Urothelium cell line (cell line): ENCODE measurements around the gene C2orf15.
A peak's percentile ranks its signal among the peaks of the same experiment; 100 is the strongest.
"Not testable (repeated sequence)": the region's sequence is repeated elsewhere in the genome, so short reads cannot be mapped to it uniquely, and the experiment has no call there.

ENCODE experiments used
- DNase-seq: peaks from one replicate; pipeline ENCODE4 v3.0.0; 2011; ENCODE audit warnings: low spot score, mixed read lengths
- FAIRE-seq: peaks from 2 replicates; lab custom pipeline; 2011; peaks lifted over from hg19 to GRCh38; lab: Jason Lieb, UNC

Gene C2orf15

DNA sequence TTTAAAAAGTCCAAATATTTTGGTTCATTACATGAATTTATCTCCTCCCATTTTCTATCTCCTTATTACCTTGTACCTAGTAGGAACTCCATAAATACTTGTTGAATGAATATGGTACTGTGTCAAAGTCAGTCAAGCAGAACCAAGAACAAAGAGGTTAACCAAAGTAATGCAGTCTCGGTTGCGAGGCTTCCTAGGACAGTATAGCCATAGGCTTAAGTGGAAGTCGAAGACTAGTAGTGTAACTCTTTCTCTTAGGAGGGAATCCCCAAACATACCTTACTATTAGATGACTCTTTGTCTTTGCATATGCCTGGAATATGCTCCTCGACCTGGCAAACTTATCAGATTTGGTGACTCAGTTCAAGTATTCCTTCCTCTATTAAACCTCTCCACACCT, 18.1 kb downstream of the C2orf15 start:
- DNase-seq (no peak), FAIRE-seq (no peak)

GRCh38 chr2:99166218-99166617, 24.7 kb downstream of the C2orf15 start:
- DNase-seq (no peak), FAIRE-seq (no peak)

GRCh38 chr2:99169534-99169933, 28.0 kb downstream of the C2orf15 start:
- no peak for DNase-seq
- FAIRE-seq, result no peak

DNA sequence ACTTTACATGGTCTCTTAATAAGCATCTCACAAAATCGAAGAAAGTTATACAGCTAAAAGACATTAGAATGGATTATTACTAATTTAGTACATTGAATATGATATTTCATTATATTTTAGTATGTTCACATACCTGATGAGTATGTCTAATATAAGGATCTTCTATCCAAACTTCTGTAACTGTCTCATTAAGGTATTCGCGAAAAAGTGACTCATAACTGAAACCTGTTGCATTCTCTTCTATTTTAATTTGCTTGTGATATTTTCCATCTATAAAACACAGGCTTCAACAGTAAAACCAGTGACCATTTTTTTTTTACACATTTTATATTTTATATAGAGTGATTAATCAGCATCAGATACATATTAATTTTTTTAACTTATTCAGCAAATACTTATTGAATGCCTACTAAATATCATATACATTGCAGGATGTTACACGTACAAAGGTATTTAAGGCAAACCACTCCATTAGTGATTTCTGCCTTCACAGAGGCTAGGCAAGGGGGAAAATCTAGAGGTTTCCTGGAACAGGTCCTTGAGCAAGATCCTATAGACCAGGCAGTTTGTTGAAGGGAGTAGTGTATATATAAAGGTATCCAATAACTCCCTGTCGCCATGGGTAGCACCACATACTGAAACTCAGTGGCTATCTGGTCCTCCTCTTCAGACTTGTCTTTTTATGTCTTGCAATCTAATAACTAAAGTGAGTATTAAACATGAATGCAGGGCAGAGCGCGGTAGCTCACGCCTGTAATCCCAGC, 30.1 kb downstream of the C2orf15 start:
- FAIRE-seq, result no peak
- DNase-seq, result no peak

GRCh38 chr2:99180755-99181623, 39.5 kb downstream of the C2orf15 start, which contains the start of the genes MITD1 and MRPL30:
Gene MITD1 (minus strand): TSS chr2:99181058. CDS start chr2:99180981, 77 bp downstream.
Gene MRPL30 (plus strand): TSS chr2:99181184. CDS start chr2:99186204, 5,020 bp downstream.
- peak; percentile 95 for DNase-seq
- FAIRE-seq, result no peak

DNA sequence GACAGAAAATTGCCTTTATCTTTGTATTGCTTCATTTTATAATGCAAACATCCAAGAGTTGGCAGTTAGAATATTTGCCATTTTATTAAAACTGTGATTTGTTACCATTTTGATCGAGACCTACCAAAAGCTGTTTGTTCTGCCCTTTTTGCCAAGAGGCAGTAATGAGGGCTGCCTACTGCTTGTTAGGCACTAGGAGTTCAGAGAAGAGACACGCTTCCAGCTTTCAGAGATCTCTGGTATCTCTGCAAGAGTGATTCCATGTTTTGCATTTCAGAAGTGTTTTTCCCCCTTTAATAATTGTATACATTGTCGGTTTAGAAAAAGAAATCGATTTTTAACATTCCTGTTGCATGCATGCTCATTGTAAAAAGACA, 40.1 kb downstream of the C2orf15 start:
- FAIRE-seq (no peak), DNase-seq (peak; percentile 19)

DNA sequence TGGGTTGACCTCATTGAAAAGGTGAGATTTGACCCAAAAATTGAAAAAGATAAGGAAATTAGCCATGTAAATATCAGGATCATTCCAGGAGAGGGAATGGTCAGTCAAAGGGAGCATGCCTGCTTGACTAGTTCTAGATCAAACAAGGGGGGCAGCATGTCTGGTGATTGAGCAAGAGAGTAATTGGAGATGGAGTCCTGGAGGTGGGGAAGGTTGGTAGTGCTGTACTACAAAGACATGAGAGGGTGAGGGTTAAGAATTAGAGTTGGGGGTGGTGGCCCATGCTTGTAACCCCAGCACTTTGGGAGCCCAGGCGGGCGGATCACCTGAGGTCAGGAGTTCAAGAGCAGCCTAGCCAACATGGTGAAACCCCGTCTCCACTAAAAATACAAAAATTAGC, 41.5 kb downstream of the C2orf15 start:
- FAIRE-seq (no peak), DNase-seq (no peak)

DNA sequence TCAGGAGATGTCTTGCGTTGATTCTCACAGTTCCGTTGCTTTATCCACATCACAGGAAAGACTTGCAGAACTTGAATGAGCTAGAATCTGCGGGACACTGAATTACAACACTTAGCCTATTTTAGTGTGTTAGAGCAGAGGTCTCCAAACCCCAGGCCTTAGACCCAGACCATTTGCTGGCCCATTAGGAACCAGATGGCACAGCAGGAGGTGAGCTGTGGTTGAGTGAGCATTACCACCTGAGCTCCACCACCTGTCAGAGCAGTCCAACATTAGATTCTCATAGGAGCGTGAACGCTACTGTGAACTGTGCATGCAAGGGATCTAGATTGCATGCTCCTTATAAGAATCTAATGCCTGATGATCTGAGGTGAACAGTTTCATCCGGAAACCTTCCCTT, 43.3 kb downstream of the C2orf15 start:
- DNase-seq, result no peak
- FAIRE-seq, result no peak

GRCh38 chr2:99187011-99187410, 45.5 kb downstream of the C2orf15 start:
- no peak for DNase-seq
- peak; percentile 46 for FAIRE-seq

DNA sequence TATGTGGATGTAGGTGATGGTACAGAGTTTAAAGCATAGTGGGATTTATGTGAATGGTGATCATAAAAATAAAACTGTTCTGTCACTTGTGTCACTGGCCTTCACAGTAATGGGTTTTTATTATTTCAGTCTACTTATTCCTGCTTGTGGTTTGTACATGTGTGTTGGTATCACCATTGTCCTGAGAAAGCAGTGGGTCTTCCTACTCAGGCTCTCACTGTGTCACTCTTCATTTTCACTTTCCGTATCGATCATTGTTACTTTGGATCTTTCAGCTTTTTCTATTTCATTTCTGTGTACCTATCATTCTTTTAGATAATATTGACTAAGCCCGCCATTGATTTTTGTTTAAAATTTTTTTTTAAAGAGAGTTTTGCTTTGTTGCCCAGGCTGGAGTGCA, 46.9 kb downstream of the C2orf15 start:
- FAIRE-seq, result no peak

GRCh38 chr2:99190548-99190947, 49.0 kb downstream of the C2orf15 start:
- FAIRE-seq (no peak), DNase-seq (no peak)

More for the DNA sequence above, 46.9 kb downstream of the C2orf15 start:
- no peak for DNase-seq

GRCh38 chr2:99192364-99192763, 50.9 kb downstream of the C2orf15 start:
- not testable (repeated sequence) for FAIRE-seq, DNase-seq

- DNase-seq, result no peak
- no peak for FAIRE-seq
Observed at GRCh38 chr2:99198103-99198841, 56.8 kb downstream of the C2orf15 start.

- no peak for DNase-seq
- no peak for FAIRE-seq
Observed at GRCh38 chr2:99200076-99200800, 58.7 kb downstream of the C2orf15 start.
